Lung (tissue), 12 donors: ENCODE results near the gene ACOT7. TPM values are rescaled to one million over a fixed set of nuclear protein-coding genes. Genes with fewer than 3 reads are reported as not detected.

Source experiments
- ATAC-seq: fragments of 200-7000 bp; cut with Tn5 transposase; one replicate; pipeline ENCODE4 v1.9.1; 2020; ENCODE audit warnings: moderate number of reproducible peaks; ENCODE audit not compliant: insufficient read depth, low FRiP score
- DNase-seq, 3 donors: peaks; one replicate each; pipeline ENCODE4 v3.0.0-alpha.2; 2013 to 2017
- H3K27ac ChIP-seq, 2 donors: one replicate each; pipeline ENCODE4 v1.5.1; 2013; ENCODE audit warnings: mild to moderate bottlenecking in 2 of 2, moderate library complexity in 2 of 2, control low read depth in 1 of 2, inconsistent platforms in 1 of 2, low read depth in 1 of 2, low read length in 1 of 2
- H3K27me3 ChIP-seq, 3 donors: one replicate each; pipeline ENCODE4 v1.5.1; 2013; ENCODE audit warnings: low read length in 2 of 3; ENCODE audit not compliant: control insufficient read depth in 3 of 3, insufficient read depth in 3 of 3
- H3K36me3 ChIP-seq, 4 donors: one replicate each; pipeline ENCODE4 v1.5.1; 2013; ENCODE audit warnings: low read length in 4 of 4, mild to moderate bottlenecking in 1 of 4, moderate library complexity in 1 of 4; ENCODE audit not compliant: control insufficient read depth in 4 of 4, insufficient read depth in 4 of 4
- H3K4me1 ChIP-seq, 5 donors: one replicate each; pipeline ENCODE4 v1.5.1; 2013; ENCODE audit warnings: low read length in 5 of 5, mild to moderate bottlenecking in 2 of 5, moderate library complexity in 1 of 5; ENCODE audit not compliant: control insufficient read depth in 5 of 5, insufficient read depth in 5 of 5
- H3K4me3 ChIP-seq: one replicate; pipeline ENCODE4 v1.5.1; 2013; ENCODE audit warnings: mild to moderate bottlenecking, control low read depth, moderate library complexity
- H3K9ac ChIP-seq, 2 donors: one replicate each; pipeline ENCODE4 v1.5.1; 2013; ENCODE audit warnings: low read length in 2 of 2, control low read depth in 1 of 2; ENCODE audit not compliant: insufficient read depth in 1 of 2
- H3K9me3 ChIP-seq, 4 donors: one replicate each; pipeline ENCODE4 v1.5.1; 2013; ENCODE audit warnings: low read length in 3 of 4, mild to moderate bottlenecking in 1 of 4, moderate library complexity in 1 of 4; ENCODE audit not compliant: control insufficient read depth in 4 of 4, insufficient read depth in 3 of 4
- CTCF ChIP-seq: IDR thresholded peaks from 2 replicates; pipeline ENCODE4 v1.5.1; 2012; ENCODE audit warnings: mild to moderate bottlenecking; ENCODE audit errors: control extremely low read depth, extremely low read depth
- WGBS, 2 donors: extraction: QIAGEN DNeasy Blood & Tissue Kit; methylation state at CpG; one replicate each; pipeline ENCODE4 v1.1.7; 2013; 5-methylcytosine and 5-hydroxymethylcytosine counted together
- polyA plus RNA-seq, 2 donors: library from polyadenylated mRNA; stranded (reverse); fragments of 200-250 nt; gene quantifications; one replicate each; pipeline ENCODE4 v1.2.1, GENCODE V29; 2013
- total RNA-seq, 2 donors: library from RNA; depleted of rRNA in 1 of 2; stranded (reverse); fragments of >200 nt in 1 of 2; gene quantifications; one replicate each; pipeline ENCODE4 v1.2.1, GENCODE V29; 2014 to 2021
- donor health status: control.
- donor health status: control.
- donor health status: Bipolar disorder and iron deficiency.
- donor health status: healthy.
- donor health status: DM: yes; HTN: yes; CAD: no.

Gene ACOT7
- total and polyA plus RNA-seq, 4 donors: 8.8 to 37.4 (median 23.1) TPM

DNA sequence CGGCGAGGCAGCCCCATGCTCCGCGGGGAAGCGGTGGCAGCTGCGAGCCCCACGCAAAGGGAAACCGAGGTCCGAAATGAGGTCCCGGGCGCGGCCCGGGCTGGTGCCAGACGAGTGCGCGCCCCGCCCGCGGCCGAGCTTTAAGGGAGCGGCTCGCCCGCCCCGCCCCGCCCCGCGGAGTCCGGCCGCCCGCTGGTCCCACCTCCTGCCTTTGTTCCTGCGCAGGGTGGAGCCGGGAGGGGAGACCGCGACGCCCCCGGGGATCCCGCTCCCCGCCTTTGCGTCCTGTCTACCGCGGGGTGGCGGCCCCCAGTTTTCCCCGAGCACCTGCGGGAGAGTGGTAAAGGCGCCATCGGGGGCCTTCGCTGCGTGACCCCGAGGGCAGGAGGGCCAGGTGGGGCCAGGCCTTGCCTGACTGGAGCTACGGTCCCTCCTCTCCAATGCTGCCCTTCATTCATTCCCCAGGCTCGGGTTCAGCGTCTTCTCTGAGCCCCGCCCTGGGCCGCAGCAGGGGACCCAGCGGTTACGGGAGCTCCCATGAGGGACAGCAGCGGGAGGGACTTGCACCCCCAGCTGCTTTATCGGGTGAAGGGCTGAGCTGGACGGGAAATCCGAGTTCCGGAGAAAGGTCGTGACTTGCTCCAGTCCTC lies 26.4 kb upstream of the ACOT7 start, which contains the start of gene HES2:
Gene HES2 (minus strand): TSS at position 116 of the 650 bp plus-strand sequence. CDS start 99 bp downstream, at position 17.
- no peak for ATAC-seq
- no peak for DNase-seq
- Histone ChIP-seq H3K27ac (no peak within 1 kb of the TSS), H3K4me1 (peaks cover 0 to 23% (median 7%) of the 10 kb centered on the region in 5 donors), H3K36me3 (no peaks in the 10 kb centered on the region), H3K9ac (no peak within 1 kb of the TSS), H3K9me3 (peaks cover 0 to 2% (median 0%) of the 10 kb centered on the region in 4 donors), H3K4me3 (no peak within 1 kb of the TSS), H3K27me3 (peaks cover 6 to 77% (median 64%) of the 10 kb centered on the region in 3 donors)
- no peak for TF ChIP-seq CTCF
- 1 to 2% methylated on average over 53 to 62 of the region's 62 CpGs for WGBS, 2 donors

GRCh38 chr1:6419397-6419803 lies 25.8 kb upstream of the ACOT7 start:
- H3K4me3 ChIP-seq: no peak overlapping the region
- no peaks in the 10 kb centered on the region for H3K36me3 ChIP-seq
- H3K9ac ChIP-seq: no peak overlapping the region
- no peak overlapping the region for H3K27ac ChIP-seq
- no peaks in the 10 kb centered on the region for H3K9me3 ChIP-seq
- ATAC-seq (no peak), DNase-seq (no peak)
- WGBS, 2 donors: 1 to 3% methylated on average over 38 to 48 of the region's 48 CpGs
- peaks cover 0 to 21% (median 7%) of the 10 kb centered on the region in 5 donors for H3K4me1 ChIP-seq
- no peak for TF ChIP-seq CTCF
- H3K27me3 ChIP-seq: peaks cover 6 to 82% (median 69%) of the 10 kb centered on the region in 3 donors

GRCh38 chr1:6418668-6419396 lies 25.3 kb upstream of the ACOT7 start:
- no peak overlapping the region for H3K4me3 ChIP-seq
- H3K27ac ChIP-seq: no peak overlapping the region
- peaks cover 6 to 80% (median 64%) of the 10 kb centered on the region in 3 donors for H3K27me3 ChIP-seq
- DNase-seq (no peak), ATAC-seq (no peak)
- peaks cover 0 to 16% (median 7%) of the 10 kb centered on the region in 5 donors for H3K4me1 ChIP-seq
- 7 to 10% methylated on average over 65 to 69 of the region's 69 CpGs for WGBS, 2 donors
- no peak for TF ChIP-seq CTCF
- H3K36me3 ChIP-seq: no peaks in the 10 kb centered on the region
- H3K9me3 ChIP-seq: no peaks in the 10 kb centered on the region
- no peak overlapping the region for H3K9ac ChIP-seq
